Measurements from ENCODE around the gene MED27.

DNA sequence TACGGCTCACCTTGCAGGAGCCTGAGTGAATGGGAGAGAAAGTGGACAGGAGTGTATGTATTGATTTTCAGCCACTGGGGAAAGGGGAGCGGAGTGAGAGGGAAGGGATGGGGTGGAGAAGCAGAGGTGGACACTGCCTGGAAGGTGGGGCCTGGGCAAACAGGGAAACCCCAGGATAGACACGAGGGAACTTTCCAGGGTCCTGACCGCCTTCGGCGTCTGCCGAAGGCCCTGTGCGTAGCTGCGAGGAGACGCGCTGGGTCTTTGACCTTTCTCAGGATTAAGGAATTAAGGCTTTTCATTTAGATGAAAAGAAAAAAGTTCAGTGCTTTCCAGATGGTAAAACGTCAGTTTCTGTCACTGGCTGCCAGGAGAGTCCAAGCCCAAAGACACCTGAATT lies 205.2 kb downstream of the MED27 start:
- TF ChIP-seq SALL1 (CRISPR knock-in tag; IDR thresholded peaks at IDR 0.05) (no peak), NKX3-1 (CRISPR knock-in tag; IDR thresholded peaks at IDR 0.05) (no peak), CTCF (CRISPR knock-in tag; IDR thresholded peaks at IDR 0.05) (no peak), JUNB (CRISPR knock-in tag; IDR thresholded peaks at IDR 0.05; ENCODE audit: borderline replicate concordance) (no peak), TARDBP (CRISPR knock-in tag; IDR thresholded peaks at IDR 0.05) (no peak), KLF12 (CRISPR knock-in tag; IDR thresholded peaks at IDR 0.05; ENCODE audit: borderline replicate concordance) (no peak), POLR2A (IDR thresholded peaks at IDR 0.05; ENCODE audit: insufficient read depth in 1 of 2, low read depth in 2 of 2, low read length in 2 of 2) (no peak)
- TF ChIP-seq, protein P1, sequence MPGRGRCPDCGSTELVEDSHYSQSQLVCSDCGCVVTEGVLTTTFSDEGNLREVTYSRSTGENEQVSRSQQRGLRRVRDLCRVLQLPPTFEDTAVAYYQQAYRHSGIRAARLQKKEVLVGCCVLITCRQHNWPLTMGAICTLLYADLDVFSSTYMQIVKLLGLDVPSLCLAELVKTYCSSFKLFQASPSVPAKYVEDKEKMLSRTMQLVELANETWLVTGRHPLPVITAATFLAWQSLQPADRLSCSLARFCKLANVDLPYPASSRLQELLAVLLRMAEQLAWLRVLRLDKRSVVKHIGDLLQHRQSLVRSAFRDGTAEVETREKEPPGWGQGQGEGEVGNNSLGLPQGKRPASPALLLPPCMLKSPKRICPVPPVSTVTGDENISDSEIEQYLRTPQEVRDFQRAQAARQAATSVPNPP (CRISPR knock-in tag; IDR thresholded peaks at IDR 0.05) = no peak
